Neural cell (in vitro differentiated cells): ENCODE measurements around the gene AGPS. TPM values are rescaled to one million over a fixed set of nuclear protein-coding genes. Genes with fewer than 3 reads are reported as not detected.

ENCODE experiments used
- H2AFZ ChIP-seq: fragments of 200-600, 300-800 bp; sonication (generic), shearing (Covaris generic); 2 replicates; pipeline ENCODE4 v1.6.0; 2014; ENCODE audit warnings: low read depth, mild to moderate bottlenecking, antibody characterized with exemption, low read length, moderate library complexity
- H3F3A ChIP-seq: fragments of 200-600 bp; shearing (Covaris generic); 2 replicates; pipeline ENCODE4 v1.6.1; 2016; ENCODE audit warnings: mild to moderate bottlenecking, moderate library complexity, mixed read lengths, antibody characterized with exemption, low read length; ENCODE audit not compliant: insufficient read depth, poor library complexity, severe bottlenecking
- H3K27ac ChIP-seq: fragments of 200-600, 300-800 bp; sonication (generic), shearing (Covaris generic); 2 replicates; pipeline ENCODE4 v1.5.1; 2014; ENCODE audit warnings: mild to moderate bottlenecking, low read length, moderate library complexity
- H3K27me3 ChIP-seq: fragments of 300-800, 200-600 bp; sonication (generic), shearing (Covaris generic); 2 replicates; pipeline ENCODE4 v1.6.0; 2014; ENCODE audit warnings: mild to moderate bottlenecking, low read depth, low read length, moderate library complexity; ENCODE audit not compliant: insufficient read depth
- H3K36me3 ChIP-seq: fragments of 300-800, 200-600 bp; sonication (generic), shearing (Covaris generic); 2 replicates; pipeline ENCODE4 v1.5.1; 2014; ENCODE audit warnings: mild to moderate bottlenecking, antibody characterized with exemption, low read length, moderate library complexity; ENCODE audit not compliant: insufficient read depth
- H3K4me2 ChIP-seq: fragments of 300-800, 200-600 bp; sonication (generic), shearing (Covaris generic); 2 replicates; pipeline ENCODE4 v1.6.0; 2014; ENCODE audit warnings: mild to moderate bottlenecking, low read length
- H3K4me3 ChIP-seq: fragments of 300-800, 200-600 bp; sonication (generic), shearing (Covaris generic); 2 replicates; pipeline ENCODE4 v1.5.1; 2014; ENCODE audit warnings: mild to moderate bottlenecking, low read length, moderate library complexity
- H3K79me2 ChIP-seq: fragments of 200-600 bp; shearing (Covaris generic); replicated peaks from 2 replicates; pipeline ENCODE4 v1.6.0; 2014; ENCODE audit warnings: mild to moderate bottlenecking, low read length, moderate library complexity; ENCODE audit not compliant: insufficient read depth
- H3K9ac ChIP-seq: fragments of 300-800, 200-600 bp; sonication (generic), shearing (Covaris generic); 2 replicates; pipeline ENCODE4 v1.6.1; 2016; ENCODE audit warnings: mild to moderate bottlenecking, low read length, mixed read lengths
- H3K9me2 ChIP-seq: fragments of 200-600 bp; shearing (Covaris generic); 2 replicates; pipeline ENCODE4 v1.6.1; 2016; ENCODE audit warnings: mild to moderate bottlenecking, low read length, mixed read lengths; ENCODE audit not compliant: insufficient read depth
- H3K9me3 ChIP-seq: fragments of 200-600, 300-800 bp; sonication (generic), shearing (Covaris generic); 2 replicates; pipeline ENCODE4 v1.6.1; 2016; ENCODE audit warnings: mild to moderate bottlenecking, mixed run types, low read length, moderate library complexity, mixed read lengths
- H4K20me1 ChIP-seq: fragments of 200-600 bp; shearing (Covaris generic); 2 replicates; pipeline ENCODE4 v1.6.1; 2016; ENCODE audit warnings: mild to moderate bottlenecking, mixed run types; ENCODE audit not compliant: insufficient read depth
- CTCF ChIP-seq: fragments of 450-650 bp; IDR thresholded peaks from 2 replicates; pipeline ENCODE4 v1.5.1; 2014; ENCODE audit warnings: antibody characterized with exemption, mild to moderate bottlenecking, moderate library complexity; ENCODE audit not compliant: poor library complexity, severe bottlenecking
- EP300 ChIP-seq: fragments of 450-650 bp; conservative IDR thresholded peaks from 2 replicates; pipeline ENCODE4 v1.6.1; 2014; ENCODE audit warnings: antibody characterized with exemption, mild to moderate bottlenecking, moderate library complexity; ENCODE audit not compliant: poor library complexity, severe bottlenecking
- EZH2 ChIP-seq: fragments of 200-600, 300-800 bp; shearing (Covaris generic), sonication (generic); IDR thresholded peaks from 2 replicates; pipeline ENCODE4 v1.6.1; 2014; ENCODE audit warnings: antibody characterized with exemption, low read length, borderline replicate concordance, mild to moderate bottlenecking; ENCODE audit not compliant: insufficient read depth, poor library complexity, severe bottlenecking
- MXI1 ChIP-seq: fragments of 450-650 bp; conservative IDR thresholded peaks from 2 replicates; pipeline ENCODE4 v1.6.1; 2014; ENCODE audit warnings: antibody characterized with exemption, mild to moderate bottlenecking; ENCODE audit not compliant: poor library complexity, severe bottlenecking
- POLR2AphosphoS5 ChIP-seq: IDR thresholded peaks from 2 replicates; pipeline ENCODE4 v1.6.1; 2012
- RAD21 ChIP-seq: fragments of 450-650 bp; conservative IDR thresholded peaks from 2 replicates; pipeline ENCODE4 v1.6.1; 2014; ENCODE audit warnings: antibody characterized with exemption, mild to moderate bottlenecking, moderate library complexity
- REST ChIP-seq: IDR thresholded peaks from 2 replicates; pipeline ENCODE4 v1.6.1; 2012; ENCODE audit warnings: borderline replicate concordance
- SMC3 ChIP-seq: fragments of 450-650 bp; conservative IDR thresholded peaks from 2 replicates; pipeline ENCODE4 v1.6.1; 2014; ENCODE audit warnings: antibody characterized with exemption, mild to moderate bottlenecking, moderate library complexity; ENCODE audit not compliant: poor library complexity
- TAF1 ChIP-seq: IDR thresholded peaks from 2 replicates; pipeline ENCODE4 v1.6.1; 2012; ENCODE audit warnings: low read depth
- polyA plus RNA-seq: library from polyadenylated mRNA; depleted of rRNA; stranded (reverse); fragments of >200 nt; gene quantifications from 2 replicates; pipeline ENCODE4 v1.2.3, GENCODE V29; 2014

The AGPS gene
- polyA plus RNA-seq, 1 donor from 2014 or later: 31.0 TPM

GRCh38 chr2:177541258-177541991 lies 148.9 kb downstream of the AGPS start:
- H3F3A ChIP-seq: no peaks in the 10 kb centered on the region
- H3K36me3 ChIP-seq: no peaks in the 10 kb centered on the region
- H3K4me2 ChIP-seq: no peak overlapping the region
- no peaks in the 10 kb centered on the region for H3K79me2 ChIP-seq
- no peaks in the 10 kb centered on the region for H3K27me3 ChIP-seq
- H4K20me1 ChIP-seq: no peaks in the 10 kb centered on the region
- H3K4me3 ChIP-seq: no peak overlapping the region
- no peaks in the 10 kb centered on the region for H3K9me2 ChIP-seq
- TF ChIP-seq SMC3: no peak
- no peak for TF ChIP-seq CTCF
- no peak for TF ChIP-seq TAF1
- TF ChIP-seq POLR2AphosphoS5: no peak
- TF ChIP-seq MXI1: no peak
- no peak overlapping the region for H3K9ac ChIP-seq
- no peak overlapping the region for H2AFZ ChIP-seq
- H3K27ac ChIP-seq: no peak overlapping the region
- no peaks in the 10 kb centered on the region for H3K9me3 ChIP-seq

GRCh38 chr2:177542396-177542795 lies 149.8 kb downstream of the AGPS start:
- Histone ChIP-seq H3K4me3 (no peak overlapping the region), H3K79me2 (no peaks in the 10 kb centered on the region), H3K9me3 (no peaks in the 10 kb centered on the region), H3K27me3 (no peaks in the 10 kb centered on the region), H3K9ac (no peak overlapping the region), H2AFZ (no peak overlapping the region), H3F3A (no peaks in the 10 kb centered on the region), H3K9me2 (no peaks in the 10 kb centered on the region), H3K27ac (no peak overlapping the region), H3K4me2 (no peak overlapping the region), H4K20me1 (no peaks in the 10 kb centered on the region), H3K36me3 (no peaks in the 10 kb centered on the region)
- no peak for TF ChIP-seq SMC3

GRCh38 chr2:177543007-177543760 lies 150.6 kb downstream of the AGPS start:
- Histone ChIP-seq H3K4me2 (no peak overlapping the region), H3K9ac (no peak overlapping the region), H3K9me2 (no peaks in the 10 kb centered on the region), H3K27me3 (no peaks in the 10 kb centered on the region), H3K27ac (no peak overlapping the region), H4K20me1 (no peaks in the 10 kb centered on the region), H3K4me3 (no peak overlapping the region), H3K79me2 (no peaks in the 10 kb centered on the region), H3K36me3 (no peaks in the 10 kb centered on the region), H2AFZ (no peak overlapping the region), H3F3A (no peaks in the 10 kb centered on the region), H3K9me3 (no peaks in the 10 kb centered on the region)
- TF ChIP-seq EZH2: no peak
- TF ChIP-seq CTCF: no peak
- TF ChIP-seq TAF1: no peak
- TF ChIP-seq REST: no peak
- no peak for TF ChIP-seq POLR2AphosphoS5
- no peak for TF ChIP-seq EP300
- TF ChIP-seq SMC3: no peak
- no peak for TF ChIP-seq MXI1
- no peak for TF ChIP-seq RAD21
